Gastrocnemius medialis (tissue), 4 donors: ENCODE data around the gene ALDH4A1. TPM values are rescaled to one million over a fixed set of nuclear protein-coding genes. Genes with fewer than 3 reads are reported as not detected.
"Not testable (repeated sequence)": the region's sequence is repeated elsewhere in the genome, so short reads cannot be mapped to it uniquely, and the experiment has no call there.

Source experiments
- ATAC-seq, 2 donors: fragments of 150-250 bp; one replicate each; pipeline ENCODE4 v1.9.1; 2016
- DNase-seq, 2 donors: peaks; one replicate each; pipeline ENCODE4 v3.0.0-alpha.2; 2019
- H3K27ac ChIP-seq, 4 donors: fragments of 200-600 bp; sonication (generic); 1 replicate in 1 of 4; 2 replicates in 3 of 4; pipeline ENCODE4 v1.5.1; 2016 to 2018; ENCODE audit warnings: mild to moderate bottlenecking in 2 of 4, moderate library complexity in 1 of 4
- H3K27me3 ChIP-seq, 3 donors: fragments of 200-600 bp; sonication (generic) in 2 of 3; 1 replicate in 1 of 3; 2 replicates in 2 of 3; pipeline versions ENCODE4 v1.5.1 to v1.6.0; 2016 to 2019; ENCODE audit warnings: mild to moderate bottlenecking in 1 of 3, moderate library complexity in 1 of 3
- H3K36me3 ChIP-seq, 2 donors: fragments of 200-600 bp; sonication (generic) in 1 of 2; one replicate each; pipeline ENCODE4 v1.5.1; 2017 to 2018
- H3K4me1 ChIP-seq, 2 donors: fragments of 200-600 bp; sonication (generic) in 1 of 2; one replicate each; pipeline ENCODE4 v1.5.1; 2016 to 2017; ENCODE audit warnings: mild to moderate bottlenecking in 2 of 2
- H3K4me3 ChIP-seq, 4 donors: fragments of 200-600 bp; sonication (generic) in 3 of 4; 1 replicate in 1 of 4; 2 replicates in 3 of 4; pipeline ENCODE4 v1.5.1; 2016 to 2019; ENCODE audit warnings: mild to moderate bottlenecking in 2 of 4
- H3K9me3 ChIP-seq, 3 donors: fragments of 200-600 bp; sonication (generic) in 2 of 3; 1 replicate in 1 of 3; 2 replicates in 2 of 3; pipeline ENCODE4 v1.5.1; 2016 to 2019
- CTCF ChIP-seq, 5 experiments: fragments of 450-650 bp in 3 of 5; fragments of 200-600 bp in 2 of 5; sonication (generic) in 2 of 5; IDR thresholded peaks in 4 of 5; conservative IDR thresholded peaks in 1 of 5; 1 replicate in 4 of 5; 2 replicates in 1 of 5; pipeline ENCODE4 v1.5.1; 2016 to 2019; ENCODE audit warnings: antibody characterized with exemption in 5 of 5, mild to moderate bottlenecking in 3 of 5, moderate library complexity in 3 of 5
- POLR2A ChIP-seq, 2 donors: fragments of 450-650 bp; IDR thresholded peaks; one replicate each; pipeline ENCODE4 v1.6.1; 2017; ENCODE audit warnings: antibody characterized with exemption in 2 of 2, mild to moderate bottlenecking in 2 of 2, moderate library complexity in 2 of 2
- in situ Hi-C, 4 donors: fragments of 200-750 bp; cut with MboI; loops; one replicate each; pipeline versions ENCODE4 v1.15.0 to v1.8.0; 2017; ENCODE audit warnings: low sequenced_read_pairs in 4 of 4
- intact Hi-C: fragments of 100-400 bp; cut with DNase I; formaldehyde crosslinking; loops from one replicate; pipeline ENCODE4 v1.15.1; 2023; ENCODE audit warnings: low total_unique reads
- total RNA-seq, 4 donors: library from RNA; depleted of rRNA; stranded (reverse); fragments of >200 nt; gene quantifications; one replicate each; pipeline versions ENCODE4 v1.1.0 to v1.2.3, GENCODE V29; 2016

The ALDH4A1 gene
- total RNA-seq, 4 donors from 2014 or later, result 22.8 to 35.3 (median 31.4) TPM

GRCh38 chr1:18874036-18874435, 28.3 kb downstream of the ALDH4A1 start:
- intact Hi-C loops (loop anchor here (2.0 kb wide), 1 partner anchor 277 kb away; no protein-coding TSS in a partner anchor), in situ Hi-C loops (no loop called here)
- Histone ChIP-seq H3K4me3 (no peak overlapping the region), H3K36me3 (peaks cover 0 to 8% of the 10 kb centered on the region in 2 donors), H3K9me3 (no peaks in the 10 kb centered on the region), H3K27me3 (no peaks in the 10 kb centered on the region), H3K4me1 (peaks cover 0 to 4% of the 10 kb centered on the region in 2 donors), H3K27ac (no peak overlapping the region)
- DNase-seq (no peak), ATAC-seq (no peak)
- no peak for TF ChIP-seq CTCF (IDR thresholded peaks at IDR 0.05 in 4 of 5, conservative IDR thresholded peaks at IDR 0.05 in 1 of 5)
- TF ChIP-seq POLR2A (IDR thresholded peaks at IDR 0.05), result no peak

GRCh38 chr1:18872071-18872611, 30.2 kb downstream of the ALDH4A1 start:
- Histone ChIP-seq H3K27me3 (no peaks in the 10 kb centered on the region), H3K9me3 (no peaks in the 10 kb centered on the region), H3K4me3 (no peak overlapping the region), H3K36me3 (peaks cover 0 to 8% of the 10 kb centered on the region in 2 donors), H3K4me1 (peaks cover 0 to 4% of the 10 kb centered on the region in 2 donors), H3K27ac (no peak overlapping the region)
- in situ Hi-C loops (no loop called here), intact Hi-C loops (no loop called here)
- ATAC-seq (no peak), DNase-seq (no peak)
- no peak for TF ChIP-seq CTCF (IDR thresholded peaks at IDR 0.05 in 4 of 5, conservative IDR thresholded peaks at IDR 0.05 in 1 of 5)
- TF ChIP-seq POLR2A (IDR thresholded peaks at IDR 0.05), result no peak

- no peaks in the 10 kb centered on the region for H3K27me3 ChIP-seq
- TF ChIP-seq CTCF (IDR thresholded peaks at IDR 0.05 in 4 of 5, conservative IDR thresholded peaks at IDR 0.05 in 1 of 5), result no peak
- TF ChIP-seq POLR2A (IDR thresholded peaks at IDR 0.05), result no peak
- no peaks in the 10 kb centered on the region for H3K9me3 ChIP-seq
- peaks cover 0 to 8% of the 10 kb centered on the region in 2 donors for H3K36me3 ChIP-seq
- in situ Hi-C loops (no loop called here), intact Hi-C loops (no loop called here)
- no peak overlapping the region for H3K27ac ChIP-seq
- DNase-seq, result no peak
- no peak overlapping the region for H3K4me3 ChIP-seq
- H3K4me1 ChIP-seq, result peaks cover 0 to 4% of the 10 kb centered on the region in 2 donors
- ATAC-seq, result no peak
Observed at GRCh38 chr1:18871401-18872070, 30.8 kb downstream of the ALDH4A1 start.

- Histone ChIP-seq H3K27ac (no peak overlapping the region), H3K4me3 (no peak overlapping the region), H3K36me3 (peaks cover 0 to 8% of the 10 kb centered on the region in 2 donors), H3K4me1 (peaks cover 0 to 4% of the 10 kb centered on the region in 2 donors), H3K9me3 (no peaks in the 10 kb centered on the region), H3K27me3 (no peaks in the 10 kb centered on the region)
- in situ Hi-C loops (no loop called here), intact Hi-C loops (no loop called here)
- ATAC-seq (no peak), DNase-seq (no peak)
- TF ChIP-seq POLR2A (IDR thresholded peaks at IDR 0.05), result no peak
- TF ChIP-seq CTCF (IDR thresholded peaks at IDR 0.05 in 4 of 5, conservative IDR thresholded peaks at IDR 0.05 in 1 of 5), result no peak
Observed at GRCh38 chr1:18870957-18871356, 31.4 kb downstream of the ALDH4A1 start.

GRCh38 chr1:18870595-18870865, 31.8 kb downstream of the ALDH4A1 start:
- in situ Hi-C loops, H3K4me1 ChIP-seq, H3K4me3 ChIP-seq, ATAC-seq, intact Hi-C loops, DNase-seq, H3K27ac ChIP-seq, H3K9me3 ChIP-seq, H3K36me3 ChIP-seq, H3K27me3 ChIP-seq: not testable (repeated sequence)
